ENCODE data around the gene FBXO3.

- TF ChIP-seq CTCF (IDR thresholded peaks at IDR 0.05; ENCODE audit: low read depth, low read length) (no peak), POLR2A (IDR thresholded peaks at IDR 0.05; ENCODE audit: extremely low read depth, insufficient read length) (no peak)
These were observed 1.4 kb downstream of the FBXO3 start for GRCh38 chr11:33772870-33773269.
